ENCODE data around the gene FLNC. TPM values are rescaled to one million over a fixed set of nuclear protein-coding genes. Genes with fewer than 3 reads are reported as not detected.

The FLNC gene
- total and polyA plus RNA-seq, 2 of the 4 experiments (the other 2 are of a cell fraction), result 116 to 154 TPM

DNA sequence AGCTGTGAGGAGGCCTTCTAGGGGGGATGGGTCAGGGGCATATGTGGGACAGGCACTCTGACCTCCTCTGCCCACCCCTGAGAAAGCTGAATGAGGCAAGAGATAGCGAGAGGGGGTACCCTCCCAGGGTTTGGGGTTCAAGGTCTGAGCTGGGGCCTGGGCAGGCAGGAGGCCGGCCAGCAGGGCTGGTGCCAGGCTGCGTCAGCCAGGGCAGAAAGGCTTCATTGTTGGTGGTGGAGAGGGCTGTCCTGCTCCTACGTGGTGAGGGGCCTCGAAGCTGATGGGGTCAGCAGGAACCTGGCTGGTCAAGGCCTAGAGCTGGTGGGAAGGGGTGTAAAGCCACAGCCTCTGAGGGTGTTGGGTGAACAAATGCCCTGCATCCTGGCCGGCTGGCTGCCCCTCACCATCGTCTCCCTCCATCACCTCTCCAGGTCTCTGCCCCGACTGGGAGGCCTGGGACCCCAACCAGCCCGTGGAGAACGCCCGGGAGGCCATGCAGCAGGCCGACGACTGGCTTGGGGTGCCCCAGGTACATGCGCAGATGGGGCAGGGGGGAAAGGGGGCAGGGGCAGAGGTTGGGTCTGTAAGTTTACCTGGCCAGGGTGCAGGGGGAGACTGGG is 6.6 kb downstream of the FLNC start:
- Histone ChIP-seq H3K36me3 (ENCODE audit: control insufficient read depth, insufficient read depth, low read length) (peaks cover 68% of the 10 kb centered on the region), H2BK5ac (ENCODE audit: low read depth, low read length, poor library complexity, severe bottlenecking) (peak overlapping the region; percentile 46), H2BK120ac (ENCODE audit: low read depth, low read length) (no peak overlapping the region), H2AK5ac (ENCODE audit: low read depth, low read length) (peak overlapping the region; percentile 60; the same call in 1 of the 2 replicates), H2BK20ac (ENCODE audit: low read depth, low read length) (no peak overlapping the region), H4K91ac (ENCODE audit: insufficient read depth, low read depth, low read length) (no peak overlapping the region), H2BK15ac (ENCODE audit: low read depth, low read length) (no peak overlapping the region), H3K9me3 (ENCODE audit: control insufficient read depth, insufficient read depth, low read length) (no peaks in the 10 kb centered on the region), H3K9me1 (ENCODE audit: insufficient read depth, low read length) (no peaks in the 10 kb centered on the region; the same call in 1 of the 2 replicates), H3K4me2 (ENCODE audit: low read depth, low read length) (no peak overlapping the region), H3K79me1 (ENCODE audit: low read depth in 1 of 2, low read length in 2 of 2) (peaks cover 19 to 84% of the 10 kb centered on the region in 2 experiments), H3K9ac (ENCODE audit: low read depth, low read length) (no peak overlapping the region; the same call in 1 of the 2 replicates), H3K23ac (ENCODE audit: low read depth, low read length) (no peak overlapping the region), H3K27ac (ENCODE audit: insufficient read depth, low read length) (peak overlapping the region; percentile 72; the same call in 1 of the 2 replicates), H3K56ac (ENCODE audit: extremely low read depth, insufficient read depth, low read length) (no peak overlapping the region), H3K27me3 (ENCODE audit: control insufficient read depth, insufficient read depth, low read length) (no peaks in the 10 kb centered on the region), H3K4ac (ENCODE audit: low read depth, low read length) (no peak overlapping the region), H4K20me1 (ENCODE audit: insufficient read depth, low read length) (peaks cover 100% of the 10 kb centered on the region), H3K14ac (replicated peaks; ENCODE audit: low read depth, low read length) (no peak overlapping the region), H2AFZ (replicated peaks; ENCODE audit: low read length, poor library complexity) (no peak overlapping the region), H3K4me1 (ENCODE audit: control insufficient read depth, insufficient read depth, low read length) (peaks cover 24% of the 10 kb centered on the region), H2AK9ac (replicated peaks; ENCODE audit: low read depth, low read length, poor library complexity) (no peak overlapping the region), H3K18ac (ENCODE audit: low read depth, low read length) (0 out of 2 replicates have a peak overlapping the region, but pooled peaks have one; percentile 10), H3K4me3 (ENCODE audit: insufficient read depth, low read depth, low read length) (no peak overlapping the region), H4K5ac (ENCODE audit: low read depth, low read length) (no peak overlapping the region), H4K8ac (ENCODE audit: low read depth in 2 of 2, low read length in 2 of 2) (no peak overlapping the region)
- TF ChIP-seq MAFK (IDR thresholded peaks at IDR 0.05; ENCODE audit: low read depth, low read length), result no peak
- intact Hi-C loops (cut with micrococcal nuclease) (no loop called here), in situ Hi-C loops (cut with MboI; ENCODE audit: low sequenced_read_pairs) (no loop called here), dilution Hi-C loops (cut with HindIII; ENCODE audit: low sequenced_read_pairs, unreplicated experiment) (no loop called here)
- CTCF ChIA-PET, result no interaction called here
- BruUV-seq (replicated peaks), result no TSS peak
- no peak for DNase-seq
- ATAC-seq (ENCODE audit: low read depth), result no peak
- POLR2A ChIA-PET (ENCODE audit: unreplicated experiment), result no interaction called here
- WGBS, 2 experiments (ENCODE audit: extremely low coverage in 2 of 2, insufficient read length in 1 of 2), result 100% methylated on average over 2 of the region's 14 CpGs; no CpG with 5 or more reads in 1 of the 2 experiments

Measured in IMR-90 (cell line).